Stomach (tissue), 4 donors: Measurements from ENCODE around the gene KCNQ1.

Source experiments
- CTCF ChIP-seq, 7 experiments: fragments of 450-650 bp in 4 of 7; fragments of 200-600 bp in 3 of 7; sonication (generic) in 3 of 7; IDR thresholded peaks; one replicate each; pipeline ENCODE4 v1.5.1; 2016 to 2019; ENCODE audit warnings: antibody characterized with exemption in 7 of 7, control low read depth in 2 of 7, mild to moderate bottlenecking in 1 of 7
- POLR2AphosphoS5 ChIP-seq, 3 donors: sonication (generic); formaldehyde crosslinking; IDR thresholded peaks; one replicate each; pipeline ENCODE4 v1.6.1; 2016; ENCODE audit warnings: antibody characterized with exemption in 3 of 3

GRCh38 chr11:2704356-2704755, 259.5 kb downstream of the KCNQ1 start:
- TF ChIP-seq POLR2AphosphoS5 (IDR thresholded peaks at IDR 0.05): no peak
- TF ChIP-seq CTCF (IDR thresholded peaks at IDR 0.05): no peak
